GM18498 (cell line): ENCODE measurements around the gene ERH.

Source experiments
- ATAC-seq: cut with Tn5 transposase; IDR thresholded peaks from one replicate; pipeline ENCODE4 v1.9.1; 2021; ENCODE audit warnings: mild to moderate bottlenecking, moderate library complexity; ENCODE audit not compliant: unreplicated experiment

Gene ERH

DNA sequence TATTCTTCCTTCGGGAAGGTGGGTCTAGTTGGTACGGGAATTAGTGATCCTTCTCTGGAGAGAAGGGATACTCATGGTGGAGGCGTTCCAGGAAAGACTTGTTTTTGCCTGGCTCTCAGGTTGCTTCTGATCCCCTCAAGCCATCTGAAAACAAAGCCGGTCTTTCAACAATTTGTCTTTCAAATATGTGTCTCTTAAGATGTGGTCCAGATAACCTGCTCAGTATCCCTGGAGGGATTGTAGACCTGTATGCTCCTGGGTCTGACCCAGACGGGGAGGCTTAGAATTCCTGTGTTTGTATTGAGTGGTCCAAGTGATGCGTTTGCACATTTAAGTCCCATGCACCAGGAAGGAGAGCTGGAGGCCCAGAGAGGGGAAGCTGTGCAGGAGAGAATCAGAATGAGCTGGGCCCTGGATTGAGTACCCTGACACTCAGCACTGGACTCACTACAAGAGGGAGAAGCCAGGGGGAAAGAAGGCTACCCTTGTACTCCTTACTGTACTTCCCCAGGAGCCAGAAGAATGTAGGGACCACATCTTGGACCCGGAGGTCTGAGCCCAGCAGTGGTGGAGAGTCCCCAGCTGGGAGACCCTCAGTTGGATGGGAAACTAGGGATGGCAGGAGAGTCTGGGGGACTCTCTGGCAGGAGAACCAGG, 40.4 kb downstream of the ERH start:
- no peak for ATAC-seq

- no peak for ATAC-seq
Measured at GRCh38 chr14:69356903-69357543, 41.1 kb downstream of the ERH start.

GRCh38 chr14:69355607-69356281, 42.4 kb downstream of the ERH start:
- no peak for ATAC-seq

DNA sequence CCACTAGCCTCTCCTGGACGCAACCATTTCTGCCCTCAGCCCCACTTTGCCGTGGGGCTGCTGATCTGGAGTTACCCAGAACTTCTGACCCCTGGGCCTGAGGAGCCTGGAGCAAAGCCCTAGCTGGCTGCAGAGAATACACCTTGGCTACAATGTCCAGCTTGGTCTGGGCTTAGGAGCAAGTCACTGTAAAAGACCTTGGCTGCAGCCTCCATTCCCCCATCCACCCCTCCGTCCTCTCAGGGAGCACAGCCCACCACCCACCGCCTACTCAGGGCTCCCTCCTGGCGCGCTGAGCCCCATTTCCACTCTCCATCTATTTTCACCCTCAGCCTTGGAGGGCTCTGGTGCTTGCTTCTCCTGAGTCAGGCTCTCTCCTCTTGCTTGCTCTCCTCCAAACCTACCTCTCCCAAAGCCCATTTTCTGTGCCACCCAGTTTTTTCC, 42.9 kb downstream of the ERH start:
- ATAC-seq = no peak

DNA sequence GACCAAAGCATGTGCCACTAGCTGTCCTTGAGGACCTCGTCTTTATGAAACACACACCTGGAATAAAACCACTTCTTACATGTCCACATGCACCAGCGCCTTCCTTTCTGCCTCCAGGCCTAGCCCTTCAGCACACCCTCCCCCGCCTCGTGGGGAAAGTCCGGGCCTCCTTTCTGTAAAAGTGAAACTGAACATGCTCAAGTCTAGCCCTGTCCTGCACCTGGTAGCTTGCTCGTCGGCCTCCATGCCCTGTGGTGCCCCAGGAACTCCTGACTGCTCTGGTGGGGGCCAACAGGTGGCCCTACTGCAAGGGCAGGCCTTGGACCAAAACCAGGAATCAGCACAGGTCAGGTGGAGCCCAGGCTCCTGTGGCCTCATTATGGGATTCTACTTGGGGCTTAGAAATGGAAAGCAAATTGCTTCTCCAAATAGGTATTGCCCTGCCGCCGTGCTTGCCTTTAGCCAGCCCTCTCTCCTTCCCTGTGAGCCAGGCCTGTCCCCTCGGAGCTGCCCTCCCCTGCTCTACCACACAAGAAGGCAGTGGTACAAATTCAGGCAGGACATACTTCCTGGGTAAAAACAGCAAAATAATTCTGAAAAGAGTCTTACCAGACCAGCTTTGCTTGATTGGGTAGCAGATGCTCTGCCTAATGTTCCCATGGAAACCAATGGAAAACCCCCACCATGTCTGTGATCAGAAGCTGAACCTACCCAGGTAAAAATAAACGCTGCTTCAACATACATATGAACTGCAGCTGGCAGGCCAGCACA, 43.5 kb downstream of the ERH start:
- peak; percentile 92 for ATAC-seq

DNA sequence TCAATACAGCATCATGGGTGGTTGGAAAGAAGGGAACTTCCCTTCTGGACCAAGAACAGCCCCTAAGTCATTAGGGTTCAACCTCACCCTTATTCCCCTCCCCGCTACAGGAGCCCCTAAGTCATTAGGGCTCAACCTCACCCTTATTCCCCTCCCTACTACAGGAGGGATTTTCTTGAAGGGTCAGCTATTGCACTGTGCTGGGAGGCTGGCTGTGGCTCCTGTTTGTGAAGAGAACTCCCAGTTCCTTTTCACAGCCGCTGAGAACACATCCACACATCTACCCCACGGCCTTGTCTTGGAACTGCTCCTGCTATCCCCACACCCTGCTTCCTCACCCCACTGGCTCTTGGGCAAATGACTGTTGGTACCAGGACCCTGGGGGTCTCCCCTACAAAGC, 44.9 kb downstream of the ERH start:
- ATAC-seq = no peak

GRCh38 chr14:69351911-69352310, 46.2 kb downstream of the ERH start:
- ATAC-seq = no peak

DNA sequence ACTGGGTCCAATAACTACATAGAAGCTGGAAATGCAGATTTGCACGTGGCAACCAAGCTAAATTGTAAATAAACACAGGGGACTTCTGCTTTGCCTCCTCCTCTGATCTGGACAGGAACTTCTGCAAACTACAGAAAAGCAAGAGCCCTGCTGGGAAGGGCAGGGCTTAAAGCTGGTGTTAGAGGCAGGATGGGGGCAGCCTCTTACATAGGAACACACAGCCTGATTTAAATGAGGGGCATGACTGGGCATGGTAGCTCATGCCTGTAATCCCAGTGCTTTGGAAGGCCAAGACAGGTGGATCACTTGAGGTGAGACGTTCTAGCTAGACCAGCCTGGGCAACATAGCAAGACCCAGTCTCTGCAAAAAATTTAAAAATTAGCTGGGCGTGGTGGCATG, 46.7 kb downstream of the ERH start:
- no peak for ATAC-seq

- no peak for ATAC-seq
Measured at GRCh38 chr14:69350892-69351291, 47.2 kb downstream of the ERH start.

DNA sequence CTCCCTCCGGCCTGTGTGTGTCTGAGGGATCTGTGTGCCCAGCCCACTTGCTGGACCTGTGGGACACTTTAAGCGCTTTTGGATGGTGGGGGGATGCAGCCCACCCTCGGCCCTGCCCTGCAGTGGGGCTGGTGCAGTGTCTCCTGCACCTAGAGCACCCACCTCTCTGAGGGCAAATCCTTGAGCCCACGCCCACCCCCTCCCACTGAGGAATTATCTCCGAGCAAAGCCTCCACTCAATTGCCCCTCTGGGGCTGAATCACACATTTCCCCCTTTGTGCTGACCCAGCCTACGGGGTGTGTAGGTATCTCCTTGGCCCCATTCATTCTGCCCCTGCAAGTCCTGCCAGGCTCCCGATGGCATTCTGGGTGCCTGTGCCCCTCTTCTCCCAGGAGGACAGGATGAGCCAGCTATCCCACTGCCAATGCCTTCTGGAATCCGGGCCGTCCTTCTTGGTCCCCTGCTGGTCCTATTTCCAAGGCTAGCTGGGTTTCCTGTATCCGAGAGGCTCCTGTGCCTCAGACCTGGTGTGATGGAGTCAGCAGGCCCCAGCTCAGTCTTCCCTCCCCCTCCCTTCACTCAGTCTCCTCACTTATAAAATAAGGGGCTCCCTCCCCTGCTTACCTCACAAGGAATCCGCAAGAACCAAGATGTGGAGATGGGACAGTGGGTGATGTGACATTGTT, 48.9 kb downstream of the ERH start:
- ATAC-seq = no peak

DNA sequence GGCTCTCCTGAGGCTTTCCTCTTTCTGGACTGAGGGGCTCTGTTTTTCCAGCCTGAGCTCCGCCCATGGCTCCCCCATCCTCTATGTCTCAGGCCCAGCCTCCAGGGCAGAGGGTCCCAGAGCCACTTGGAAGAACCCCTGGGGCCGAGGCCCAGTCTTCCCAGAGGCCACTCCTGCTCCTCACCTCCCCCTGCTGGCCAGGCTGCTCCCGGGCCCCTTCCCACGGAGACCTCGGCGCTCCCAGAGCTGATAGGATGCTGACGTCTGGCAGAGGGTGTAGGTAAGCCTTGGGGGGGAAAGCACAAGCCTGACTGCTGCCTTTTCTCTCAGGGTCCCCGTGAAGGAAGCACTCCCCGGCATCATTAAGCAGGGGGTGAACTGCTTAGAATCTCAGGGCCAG, 51.4 kb downstream of the ERH start:
- no peak for ATAC-seq

- no peak for ATAC-seq
Measured at GRCh38 chr14:69345402-69345801, 52.7 kb downstream of the ERH start.

GRCh38 chr14:69344171-69344570, 53.9 kb downstream of the ERH start:
- no peak for ATAC-seq

DNA sequence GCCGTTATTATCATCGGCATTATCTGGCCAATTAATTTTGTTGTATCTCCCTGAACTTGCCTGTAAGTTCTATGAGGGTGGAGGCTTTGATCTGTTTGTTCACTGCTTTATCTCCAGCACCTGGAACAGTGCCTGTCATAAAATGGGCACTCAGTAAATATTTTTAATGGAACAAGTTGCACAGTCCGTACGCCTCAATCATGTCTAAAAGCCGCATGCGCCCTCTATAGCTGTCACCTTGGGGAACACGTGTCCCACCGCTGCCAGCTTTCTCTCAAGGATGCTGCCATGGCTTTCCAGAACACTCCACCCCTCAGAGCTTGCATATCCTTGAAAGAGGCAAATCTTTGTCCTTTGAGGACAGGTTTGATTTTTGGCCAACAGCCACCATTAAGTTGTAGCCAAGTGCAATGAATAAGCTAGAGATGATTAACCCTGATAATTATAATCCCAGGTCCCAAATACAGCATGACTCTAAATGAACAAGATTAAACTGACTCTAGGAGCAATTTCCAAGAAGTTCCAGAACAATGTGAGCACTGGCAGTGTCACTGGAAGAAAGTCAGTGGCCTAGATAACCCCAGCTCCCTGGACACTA, 55.1 kb downstream of the ERH start:
- no peak for ATAC-seq

DNA sequence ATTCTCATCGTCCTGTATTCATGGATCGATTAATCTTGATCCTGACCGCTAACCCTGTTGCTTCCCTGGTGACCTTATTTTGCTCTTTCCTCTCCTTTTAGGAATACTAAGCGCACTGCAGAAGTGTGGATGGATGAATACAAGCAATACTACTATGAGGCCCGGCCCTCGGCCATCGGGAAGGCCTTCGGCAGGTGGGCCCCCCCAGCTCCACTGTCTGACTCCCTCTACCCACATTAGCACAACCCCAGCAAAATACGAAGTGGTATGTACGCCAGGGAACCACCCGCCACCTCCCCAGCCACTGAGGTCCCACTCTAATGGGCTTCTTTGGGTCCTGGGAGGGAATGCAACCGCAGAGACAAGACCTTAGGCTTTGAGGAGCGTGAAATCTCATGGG, 58.7 kb downstream of the ERH start:
- no peak for ATAC-seq

GRCh38 chr14:69337984-69338383, 60.1 kb downstream of the ERH start:
- no peak for ATAC-seq

DNA sequence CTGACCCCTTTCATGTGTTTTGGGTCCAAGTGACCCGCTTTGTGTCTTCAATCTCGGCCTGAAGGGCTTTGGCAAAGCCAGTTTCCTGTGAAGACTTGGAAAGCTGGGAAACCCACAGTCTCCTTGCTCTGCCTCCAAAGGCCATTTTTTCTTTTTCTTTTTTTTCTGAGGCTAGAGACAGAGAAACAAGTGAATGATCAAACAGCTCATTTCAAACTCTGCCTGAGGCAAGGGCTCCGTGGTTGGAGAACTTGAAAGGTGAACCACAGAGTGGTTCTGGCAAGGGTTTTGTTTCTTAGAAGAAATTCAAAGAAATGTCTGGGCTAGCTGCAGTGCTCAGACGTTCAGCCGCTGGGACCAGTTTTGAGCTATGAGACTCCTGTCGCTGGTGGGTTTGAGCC, 62.7 kb downstream of the ERH start:
- no peak for ATAC-seq

DNA sequence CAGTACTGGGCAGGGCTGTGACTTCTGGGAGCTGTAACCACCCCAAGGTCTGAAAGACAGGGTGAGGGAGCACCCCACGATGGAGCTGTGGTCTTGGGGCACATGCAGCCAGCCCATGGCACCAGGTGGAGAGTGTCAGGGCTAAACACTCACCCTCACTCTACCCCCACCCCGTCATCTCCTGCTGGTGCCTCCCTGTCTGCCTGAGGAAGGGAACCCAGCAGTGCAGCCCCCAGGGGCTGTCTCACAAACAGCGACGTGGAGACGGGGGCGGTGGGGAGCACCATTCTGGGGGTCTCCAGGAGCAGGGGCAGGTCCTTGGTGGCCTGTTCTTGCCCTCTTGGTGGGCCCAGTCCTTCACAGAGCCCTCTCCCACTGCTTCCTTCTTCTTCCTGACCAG, 63.5 kb downstream of the ERH start:
- no peak for ATAC-seq

DNA sequence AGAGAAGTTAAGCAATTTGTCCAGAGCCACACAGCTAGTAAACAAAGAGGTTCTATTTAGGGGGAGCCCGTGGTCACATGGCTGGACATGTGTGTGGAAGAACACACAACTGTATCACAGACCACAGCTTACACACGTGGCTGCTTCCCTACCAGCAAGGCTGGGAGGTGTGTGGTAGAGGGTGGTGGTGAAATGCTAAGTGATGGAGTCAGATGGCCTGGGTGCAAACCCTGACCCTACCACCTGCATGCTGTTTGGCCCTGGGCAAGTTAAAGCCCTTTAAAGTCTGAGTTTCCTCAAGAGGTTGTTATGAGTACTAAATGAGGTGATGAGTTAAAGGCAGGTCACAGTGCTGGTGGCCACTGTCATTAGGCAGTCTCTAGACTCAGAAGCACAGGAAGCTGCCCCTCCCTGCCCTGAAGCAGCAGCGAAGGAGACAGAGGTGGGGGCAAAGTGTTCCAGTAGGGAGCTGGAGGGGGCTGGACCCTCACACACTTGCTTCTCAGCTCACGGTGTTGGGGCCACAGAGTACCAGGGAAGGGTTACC, 64.2 kb downstream of the ERH start:
- no peak for ATAC-seq

GRCh38 chr14:69332782-69333395, 65.2 kb downstream of the ERH start:
- ATAC-seq = no peak
